H1 (cell line): Measurements from ENCODE around the gene NLRP10. TPM values are rescaled to one million over a fixed set of nuclear protein-coding genes. Genes with fewer than 3 reads are reported as not detected.

ENCODE experiments used
- polyA plus RNA-seq, 7 experiments: library from polyadenylated mRNA; depleted of rRNA in 3 of 7; stranded (reverse) in 5 of 7; unstranded in 2 of 7; fragments of >200 nt in 5 of 7; fragments of 200-250 nt in 2 of 7; gene quantifications; 1 replicate in 5 of 7; 2 replicates in 1 of 7; 4 replicates in 1 of 7; pipeline versions ENCODE4 v1.2.1 to v1.2.3, GENCODE V29; 2011 to 2013; ENCODE audit warnings: missing spikeins in 2 of 7, mixed read lengths in 2 of 7
- small RNA-seq: library from polyadenylated mRNA; stranded (forward); fragments of <200 nt; extraction: miRNeasy Mini kit (QIAGEN cat#:217004); gene quantifications from one replicate; pipeline ENCODE3, GENCODE V24; 2013; ENCODE audit not compliant: insufficient read depth
- total RNA-seq: library from RNA; stranded (reverse); fragmentation: NEBNext Ultra II Directional; extraction: Animal tissue kit (Norgen Biotek cat#: 25700); gene quantifications from 2 replicates; pipeline ENCODE4 v1.2.1, GENCODE V29; 2021

The NLRP10 gene
- total and polyA plus RNA-seq, 2 of the 8 experiments (the other 6 are each of a cell fraction or from before 2014, with no cell fraction given) = 0.71 TPM; not detected in 1

Small RNAs within 50 kb of the gene (small RNA-seq; reads per million reads assigned to genes)
- gene COX6CP5 = not detected

Other genes starting within 250 kb of the NLRP10 start
- gene OR5P2, start 168.5 kb downstream of the NLRP10 start, total RNA-seq = not detected in 2 replicates
- gene OR5P2, start 168.5 kb downstream of the NLRP10 start, polyA plus RNA-seq (2011; rRNA removed) = 0.06 and 0.08 TPM in 2 replicates
- gene OR5P3, start 134.6 kb downstream of the NLRP10 start, total RNA-seq = 0.27 TPM in 1 of 2 replicates, not detected in the other
- gene OR5P3, start 134.6 kb downstream of the NLRP10 start, polyA plus RNA-seq (2011; rRNA removed) = 0.14 TPM in 1 of 2 replicates, not detected in the other
- not detected in 2 replicates for gene OR10A6, start 34.2 kb downstream of the NLRP10 start, total RNA-seq
- not detected in 2 replicates for gene OR10A6, start 34.2 kb downstream of the NLRP10 start, polyA plus RNA-seq (2011; rRNA removed)
- gene OR10A3, start 23.7 kb downstream of the NLRP10 start, total RNA-seq = not detected in 2 replicates
- gene OR10A3, start 23.7 kb downstream of the NLRP10 start, polyA plus RNA-seq (2011; rRNA removed) = not detected in 2 replicates
- 385 and 388 TPM in 2 replicates for gene EIF3F, start 21.9 kb upstream of the NLRP10 start, total RNA-seq
- gene EIF3F, start 21.9 kb upstream of the NLRP10 start, polyA plus RNA-seq (2011; rRNA removed) = 222 and 469 TPM in 2 replicates
- gene TUB, start 115.8 kb upstream of the NLRP10 start, total RNA-seq = 29.9 and 31.3 TPM in 2 replicates
- gene TUB, start 115.8 kb upstream of the NLRP10 start, polyA plus RNA-seq (2011; rRNA removed) = 14.8 and 15.3 TPM in 2 replicates
- gene RIC3, start 203.6 kb upstream of the NLRP10 start, total RNA-seq = 15.5 and 16.6 TPM in 2 replicates
- gene RIC3, start 203.6 kb upstream of the NLRP10 start, polyA plus RNA-seq (2011; rRNA removed) = 5.0 and 6.4 TPM in 2 replicates